ENCODE measurements around the gene ADAMTS18.

The ADAMTS18 gene

DNA sequence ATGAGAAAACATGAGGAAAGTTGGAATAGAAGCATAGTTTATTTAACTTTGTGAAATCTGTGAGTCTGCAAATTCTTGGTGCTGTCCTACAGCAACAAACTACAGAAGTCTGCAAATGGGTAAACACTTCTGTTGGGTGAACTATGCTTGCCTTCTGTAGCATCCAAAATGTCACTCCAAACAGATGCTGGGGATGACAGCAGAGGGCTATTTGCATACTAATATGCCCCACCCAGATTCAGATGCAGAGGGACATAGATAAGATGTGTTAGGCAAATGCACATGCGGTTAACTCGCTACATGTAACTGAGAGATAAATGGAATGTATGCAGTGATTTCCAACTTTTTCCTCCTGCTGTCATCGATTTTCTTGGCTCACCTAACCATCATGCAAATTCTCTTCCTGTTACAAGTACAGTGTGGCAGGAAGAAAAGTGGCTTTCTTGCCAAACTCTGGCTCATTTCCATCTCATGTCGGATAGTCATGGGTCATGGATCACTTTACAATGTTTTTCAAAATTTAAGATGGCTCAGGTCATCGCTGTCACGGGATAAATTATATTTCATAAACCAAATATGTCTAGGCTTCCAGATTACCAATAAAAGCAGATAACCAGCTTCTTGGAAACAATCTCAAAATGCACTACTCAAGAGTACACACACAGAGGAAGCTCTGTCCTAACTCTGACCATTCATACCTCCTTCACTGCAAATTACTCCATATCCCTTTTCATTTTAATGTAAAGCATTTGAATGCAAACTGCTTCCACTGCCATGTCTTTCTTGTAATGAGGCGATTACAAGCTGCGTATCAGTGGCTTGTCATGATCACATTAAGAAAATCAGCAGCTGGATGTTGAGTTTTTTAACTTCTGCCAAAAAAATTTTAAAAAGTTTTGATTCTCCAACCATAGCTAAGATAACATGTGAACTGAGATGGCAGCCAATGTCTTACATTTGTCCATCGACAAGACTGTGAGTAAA, 47.7 kb downstream of the ADAMTS18 start:
- TF ChIP-seq, protein P1, sequence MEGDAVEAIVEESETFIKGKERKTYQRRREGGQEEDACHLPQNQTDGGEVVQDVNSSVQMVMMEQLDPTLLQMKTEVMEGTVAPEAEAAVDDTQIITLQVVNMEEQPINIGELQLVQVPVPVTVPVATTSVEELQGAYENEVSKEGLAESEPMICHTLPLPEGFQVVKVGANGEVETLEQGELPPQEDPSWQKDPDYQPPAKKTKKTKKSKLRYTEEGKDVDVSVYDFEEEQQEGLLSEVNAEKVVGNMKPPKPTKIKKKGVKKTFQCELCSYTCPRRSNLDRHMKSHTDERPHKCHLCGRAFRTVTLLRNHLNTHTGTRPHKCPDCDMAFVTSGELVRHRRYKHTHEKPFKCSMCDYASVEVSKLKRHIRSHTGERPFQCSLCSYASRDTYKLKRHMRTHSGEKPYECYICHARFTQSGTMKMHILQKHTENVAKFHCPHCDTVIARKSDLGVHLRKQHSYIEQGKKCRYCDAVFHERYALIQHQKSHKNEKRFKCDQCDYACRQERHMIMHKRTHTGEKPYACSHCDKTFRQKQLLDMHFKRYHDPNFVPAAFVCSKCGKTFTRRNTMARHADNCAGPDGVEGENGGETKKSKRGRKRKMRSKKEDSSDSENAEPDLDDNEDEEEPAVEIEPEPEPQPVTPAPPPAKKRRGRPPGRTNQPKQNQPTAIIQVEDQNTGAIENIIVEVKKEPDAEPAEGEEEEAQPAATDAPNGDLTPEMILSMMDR (conservative IDR thresholded peaks at IDR 0.05; ENCODE audit: low read depth, low read length) = no peak
- Histone ChIP-seq H3K4me2 (no peak overlapping the region), H3K27ac (no peak overlapping the region), H3K4me1 (ENCODE audit: low read depth, poor library complexity, severe bottlenecking) (no peaks in the 10 kb centered on the region), H2AFZ (ENCODE audit: low read depth) (no peak overlapping the region), H3K9ac (no peak overlapping the region), H4K20me1 (ENCODE audit: insufficient read depth) (no peaks in the 10 kb centered on the region), H3K27me3 (ENCODE audit: insufficient read depth, low read depth) (no peaks in the 10 kb centered on the region), H3K79me2 (ENCODE audit: insufficient read depth, low read depth) (no peaks in the 10 kb centered on the region), H3K36me3 (ENCODE audit: insufficient read depth) (no peaks in the 10 kb centered on the region), H3K4me3 (IDR thresholded peaks at IDR 0.05; ENCODE audit: insufficient read depth, low read depth, low read length) (no peak overlapping the region)

DNA sequence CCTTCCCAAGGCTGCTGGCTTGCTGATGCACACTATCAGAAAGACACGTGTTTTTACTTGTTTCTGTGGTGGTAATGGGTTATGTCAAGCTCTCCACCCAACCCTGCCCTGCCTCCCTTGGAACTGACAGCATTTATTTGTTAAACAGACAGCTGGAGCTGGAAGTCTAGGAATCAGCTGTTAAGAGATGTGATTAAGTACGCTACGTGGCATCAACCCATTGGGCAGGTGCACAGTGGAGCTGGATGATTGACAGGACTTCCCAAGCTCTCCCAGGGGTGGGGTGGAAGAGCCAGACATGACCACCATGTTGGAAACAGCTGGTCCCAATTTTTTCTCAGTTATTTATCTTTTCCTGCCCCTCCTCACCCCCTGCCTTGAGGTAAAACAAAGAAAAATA, 49.4 kb downstream of the ADAMTS18 start:
- TF ChIP-seq, protein P1 (conservative IDR thresholded peaks at IDR 0.05; ENCODE audit: low read depth, low read length) = no peak
- Histone ChIP-seq H3K27ac (no peak overlapping the region), H3K79me2 (ENCODE audit: insufficient read depth, low read depth) (no peaks in the 10 kb centered on the region), H4K20me1 (ENCODE audit: insufficient read depth) (no peaks in the 10 kb centered on the region), H3K36me3 (ENCODE audit: insufficient read depth) (no peaks in the 10 kb centered on the region), H3K4me2 (no peak overlapping the region), H3K27me3 (ENCODE audit: insufficient read depth, low read depth) (no peaks in the 10 kb centered on the region), H3K9ac (no peak overlapping the region), H3K4me3 (IDR thresholded peaks at IDR 0.05; ENCODE audit: insufficient read depth, low read depth, low read length) (no peak overlapping the region), H3K4me1 (ENCODE audit: low read depth, poor library complexity, severe bottlenecking) (no peaks in the 10 kb centered on the region), H2AFZ (ENCODE audit: low read depth) (no peak overlapping the region)

DNA sequence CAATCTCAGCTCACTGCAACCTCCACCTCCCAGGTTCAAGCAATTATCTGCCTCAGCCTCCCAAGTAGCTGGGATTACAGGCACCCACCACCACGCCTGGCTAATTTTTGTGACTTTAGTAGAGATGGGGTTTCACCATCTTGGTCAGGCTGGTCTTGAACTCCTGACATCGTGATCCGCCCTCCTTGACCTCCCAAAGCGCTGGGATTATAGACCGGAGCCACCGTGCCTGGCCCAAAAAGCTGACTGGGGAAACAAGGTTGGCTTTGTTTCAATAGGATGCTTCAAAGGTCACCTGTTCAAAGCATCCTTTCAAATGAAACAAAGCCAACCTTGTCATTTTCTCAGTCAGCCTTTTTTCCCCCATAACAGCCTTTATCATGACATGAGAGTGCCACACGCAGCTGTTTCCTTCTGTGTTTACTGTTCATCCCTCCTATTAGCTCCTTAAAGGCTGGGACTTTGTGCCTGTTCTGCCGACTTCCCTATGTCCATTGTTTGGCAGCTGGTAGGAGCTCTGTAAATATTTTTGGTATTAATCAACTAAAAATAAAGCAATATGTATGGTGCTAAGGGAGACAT, 51.1 kb downstream of the ADAMTS18 start:
- TF ChIP-seq, protein P1 (conservative IDR thresholded peaks at IDR 0.05; ENCODE audit: low read depth, low read length) = no peak
- Histone ChIP-seq H3K36me3 (ENCODE audit: insufficient read depth) (no peaks in the 10 kb centered on the region), H3K79me2 (ENCODE audit: insufficient read depth, low read depth) (no peaks in the 10 kb centered on the region), H3K4me1 (ENCODE audit: low read depth, poor library complexity, severe bottlenecking) (no peaks in the 10 kb centered on the region), H3K27ac (no peak overlapping the region), H3K9ac (no peak overlapping the region), H4K20me1 (ENCODE audit: insufficient read depth) (no peaks in the 10 kb centered on the region), H3K4me2 (no peak overlapping the region), H2AFZ (ENCODE audit: low read depth) (no peak overlapping the region), H3K4me3 (IDR thresholded peaks at IDR 0.05; ENCODE audit: insufficient read depth, low read depth, low read length) (no peak overlapping the region), H3K27me3 (ENCODE audit: insufficient read depth, low read depth) (no peaks in the 10 kb centered on the region)

DNA sequence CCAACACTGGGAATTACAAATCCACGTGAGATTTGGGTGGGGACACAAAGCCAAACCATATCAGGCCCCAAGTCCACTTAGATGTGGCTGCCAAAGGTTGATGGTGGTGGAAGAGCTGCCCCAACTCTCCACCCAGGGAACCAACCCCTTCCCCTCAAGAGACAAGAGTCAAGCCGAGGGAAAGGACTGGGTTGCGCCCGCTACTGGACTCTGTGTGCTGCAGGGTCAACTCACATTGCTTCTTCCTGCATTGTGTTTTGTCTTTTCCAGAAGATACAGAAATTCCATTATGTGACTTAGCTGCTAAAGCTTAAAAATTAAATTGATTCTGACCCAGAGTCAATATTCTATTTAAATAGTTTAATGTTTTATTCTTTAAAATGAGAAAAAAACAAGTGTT, 58.5 kb downstream of the ADAMTS18 start:
- H3K9ac ChIP-seq = no peak overlapping the region
- H3K4me1 ChIP-seq (ENCODE audit: low read depth, poor library complexity, severe bottlenecking) = no peaks in the 10 kb centered on the region
- no peak overlapping the region for H2AFZ ChIP-seq (ENCODE audit: low read depth)
- H4K20me1 ChIP-seq (ENCODE audit: insufficient read depth) = no peaks in the 10 kb centered on the region
- TF ChIP-seq, protein P1 (conservative IDR thresholded peaks at IDR 0.05; ENCODE audit: low read depth, low read length) = no peak; the same call in 1 of the 2 replicates
- H3K4me3 ChIP-seq (IDR thresholded peaks at IDR 0.05; ENCODE audit: insufficient read depth, low read depth, low read length) = no peak overlapping the region
- no peak overlapping the region for H3K4me2 ChIP-seq
- H3K27ac ChIP-seq = no peak overlapping the region
- no peaks in the 10 kb centered on the region for H3K27me3 ChIP-seq (ENCODE audit: insufficient read depth, low read depth)
- H3K36me3 ChIP-seq (ENCODE audit: insufficient read depth) = no peaks in the 10 kb centered on the region
- H3K79me2 ChIP-seq (ENCODE audit: insufficient read depth, low read depth) = no peaks in the 10 kb centered on the region

Data from KMS-11 (cell line).